Nucleus accumbens (tissue), 56 donors: ENCODE data around the gene TPSG1.
A peak's percentile ranks its signal among the peaks of the same experiment; 100 is the strongest.
"Not testable (repeated sequence)": the region's sequence is repeated elsewhere in the genome, so short reads cannot be mapped to it uniquely, and the experiment has no call there.

ENCODE experiments used
- DNase-seq, 56 donors: peaks; one replicate each; lab custom pipeline; 2025; lab: John Stamatoyannopoulos, UW

The TPSG1 gene

GRCh38 chr16:1257561-1258224, 32.6 kb upstream of the TPSG1 start:
- DNase-seq = no peak

- no peak for DNase-seq
Observed at GRCh38 chr16:1256874-1257322, 31.8 kb upstream of the TPSG1 start.

- not testable (repeated sequence) for DNase-seq
Observed at GRCh38 chr16:1256296-1256873, 31.3 kb upstream of the TPSG1 start.

GRCh38 chr16:1255276-1256122, 30.4 kb upstream of the TPSG1 start, which contains the start of gene TPSD1:
Gene TPSD1, plus strand, starts transcription at chr16:1256069. Its CDS starts 212 bp downstream, at chr16:1256281.
- DNase-seq = not testable (repeated sequence)

GRCh38 chr16:1254821-1255220, 29.8 kb upstream of the TPSG1 start:
- not testable (repeated sequence) for DNase-seq

- not testable (repeated sequence) for DNase-seq
Observed at GRCh38 chr16:1253701-1254364, 28.8 kb upstream of the TPSG1 start.

- not testable (repeated sequence) for DNase-seq
Observed at GRCh38 chr16:1249031-1249755, 24.1 kb upstream of the TPSG1 start.

- DNase-seq = not testable (repeated sequence)
Observed at GRCh38 chr16:1247903-1248537, 23.0 kb upstream of the TPSG1 start.

GRCh38 chr16:1245452-1246020, 20.5 kb upstream of the TPSG1 start:
- DNase-seq = no peak

- no peak for DNase-seq
Observed at GRCh38 chr16:1244881-1245280, 19.8 kb upstream of the TPSG1 start.

GRCh38 chr16:1243907-1244850, 19.1 kb upstream of the TPSG1 start:
- DNase-seq = not testable (repeated sequence)

- not testable (repeated sequence) for DNase-seq
Observed at GRCh38 chr16:1243363-1243762, 18.3 kb upstream of the TPSG1 start.

GRCh38 chr16:1241081-1241480, 16.0 kb upstream of the TPSG1 start:
- not testable (repeated sequence) for DNase-seq

- not testable (repeated sequence) for DNase-seq
Observed at GRCh38 chr16:1240436-1240835, 15.4 kb upstream of the TPSG1 start, which contains the start of gene TPSAB1. Gene TPSAB1, plus strand, starts transcription at chr16:1240705. Its CDS starts 234 bp downstream, at chr16:1240939.

- DNase-seq = not testable (repeated sequence)
Observed at GRCh38 chr16:1239575-1239974, 14.5 kb upstream of the TPSG1 start.

- peak in 1 of 56 donors; percentile 7 for DNase-seq
Observed at GRCh38 chr16:1238909-1239308, 13.8 kb upstream of the TPSG1 start.

- DNase-seq = no peak
Observed at GRCh38 chr16:1237990-1238389, 12.9 kb upstream of the TPSG1 start.

- DNase-seq = not testable (repeated sequence)
Observed at GRCh38 chr16:1236659-1237058, 11.6 kb upstream of the TPSG1 start.
